HUES48 (cell line): Measurements from ENCODE around the gene CD48.
"Not testable (repeated sequence)": the region's sequence is repeated elsewhere in the genome, so short reads cannot be mapped to it uniquely, and the experiment has no call there.

Source experiments
- H3K27ac ChIP-seq: one replicate; pipeline ENCODE4 v1.7.0; 2013; ENCODE audit warnings: low read depth, low read length, inconsistent platforms
- H3K27me3 ChIP-seq: 2 replicates; pipeline ENCODE4 v1.6.1; 2013; ENCODE audit warnings: mild to moderate bottlenecking, low read length; ENCODE audit not compliant: control insufficient read depth, insufficient read depth
- H3K36me3 ChIP-seq: 2 replicates; pipeline ENCODE4 v1.6.1; 2013; ENCODE audit warnings: low read length; ENCODE audit not compliant: control insufficient read depth, insufficient read depth
- H3K4me1 ChIP-seq: 2 replicates; pipeline ENCODE4 v1.6.1; 2013; ENCODE audit warnings: mild to moderate bottlenecking, low read length; ENCODE audit not compliant: control insufficient read depth, insufficient read depth
- H3K4me3 ChIP-seq: 2 replicates; pipeline ENCODE4 v1.5.1; 2013; ENCODE audit warnings: mild to moderate bottlenecking, low read depth, low read length
- H3K9ac ChIP-seq: 2 replicates; pipeline ENCODE4 v1.6.1; 2013; ENCODE audit warnings: mild to moderate bottlenecking, low read depth, low read length, moderate library complexity
- H3K9me3 ChIP-seq: 2 replicates; pipeline ENCODE4 v1.6.1; 2013; ENCODE audit warnings: low read length; ENCODE audit not compliant: control insufficient read depth, insufficient read depth

CD48 gene

DNA sequence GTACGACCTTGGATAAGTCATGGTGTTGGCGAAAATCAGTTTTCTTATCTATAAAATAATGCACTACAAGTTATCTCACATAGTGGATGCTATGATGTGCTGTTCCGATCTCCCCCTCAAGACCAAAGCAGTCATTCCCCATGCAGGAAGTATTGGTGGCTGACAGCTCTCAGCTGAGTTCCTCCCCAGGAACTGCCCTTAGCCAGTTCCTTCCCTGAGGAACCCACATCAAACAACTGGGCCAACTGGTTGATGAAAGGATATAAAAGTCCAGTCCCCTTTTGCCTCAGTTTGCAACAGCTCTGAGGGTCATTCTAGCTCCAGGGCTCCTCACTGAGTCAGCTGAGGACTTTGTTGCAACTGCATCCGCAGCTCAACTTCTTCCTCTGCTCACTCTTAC lies 48.7 kb downstream of the CD48 start:
- no peaks in the 10 kb centered on the region for H3K36me3 ChIP-seq
- no peak overlapping the region for H3K27ac ChIP-seq
- H3K9me3 ChIP-seq, result no peaks in the 10 kb centered on the region
- H3K9ac ChIP-seq, result no peak overlapping the region
- H3K27me3 ChIP-seq, result no peaks in the 10 kb centered on the region
- H3K4me3 ChIP-seq, result no peak overlapping the region
- peaks cover 10% of the 10 kb centered on the region for H3K4me1 ChIP-seq

DNA sequence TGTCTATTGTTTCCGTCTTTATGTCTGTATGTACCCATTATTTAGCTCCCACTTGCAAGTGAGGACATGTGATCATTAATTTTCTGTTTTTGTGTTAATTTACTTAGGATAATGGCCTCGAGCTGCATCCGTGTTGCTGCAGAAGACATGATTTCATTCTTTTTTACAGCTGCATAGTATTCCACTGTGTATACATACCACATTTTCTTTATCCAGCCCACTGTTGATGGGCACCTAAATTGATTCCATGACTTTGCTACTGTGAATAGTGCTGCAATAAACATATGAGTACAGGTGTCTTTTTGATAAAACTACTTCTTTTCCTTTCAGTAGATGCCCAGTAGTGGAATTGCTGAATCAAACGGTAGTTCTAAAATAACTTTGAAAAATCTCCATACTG lies 52.1 kb downstream of the CD48 start:
- no peaks in the 10 kb centered on the region; the same call in 1 of the 2 replicates for H3K4me1 ChIP-seq
- no peaks in the 10 kb centered on the region for H3K27me3 ChIP-seq

DNA sequence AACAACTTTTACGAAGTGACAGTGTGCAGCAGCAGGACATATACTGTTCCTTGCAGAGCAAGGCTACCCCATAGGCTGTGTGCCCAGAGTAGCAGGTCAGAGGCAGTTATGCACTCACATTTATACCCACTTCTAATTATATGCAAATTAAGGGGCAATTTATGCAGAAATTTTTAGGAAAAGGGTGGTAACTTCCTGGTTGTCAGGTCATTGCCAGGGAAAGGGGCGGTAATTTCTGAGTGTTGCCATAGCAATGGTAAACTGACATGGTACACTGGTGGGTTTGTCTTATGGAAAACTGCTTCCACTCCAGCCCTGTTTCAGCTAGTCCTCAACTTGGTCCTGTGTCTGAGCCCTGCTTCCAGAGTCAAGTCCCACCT lies 52.8 kb downstream of the CD48 start:
- Histone ChIP-seq H3K4me3 (no peak overlapping the region), H3K27ac (peak overlapping the region; percentile 73), H3K9me3 (no peaks in the 10 kb centered on the region), H3K27me3 (no peaks in the 10 kb centered on the region), H3K9ac (no peak overlapping the region), H3K36me3 (no peaks in the 10 kb centered on the region), H3K4me1 (no peaks in the 10 kb centered on the region; the same call in 1 of the 2 replicates)

More for the DNA sequence above, 52.1 kb downstream of the CD48 start:
- Histone ChIP-seq H3K36me3 (no peaks in the 10 kb centered on the region), H3K9ac (no peak overlapping the region), H3K4me3 (no peak overlapping the region), H3K27ac (no peak overlapping the region), H3K9me3 (no peaks in the 10 kb centered on the region)

DNA sequence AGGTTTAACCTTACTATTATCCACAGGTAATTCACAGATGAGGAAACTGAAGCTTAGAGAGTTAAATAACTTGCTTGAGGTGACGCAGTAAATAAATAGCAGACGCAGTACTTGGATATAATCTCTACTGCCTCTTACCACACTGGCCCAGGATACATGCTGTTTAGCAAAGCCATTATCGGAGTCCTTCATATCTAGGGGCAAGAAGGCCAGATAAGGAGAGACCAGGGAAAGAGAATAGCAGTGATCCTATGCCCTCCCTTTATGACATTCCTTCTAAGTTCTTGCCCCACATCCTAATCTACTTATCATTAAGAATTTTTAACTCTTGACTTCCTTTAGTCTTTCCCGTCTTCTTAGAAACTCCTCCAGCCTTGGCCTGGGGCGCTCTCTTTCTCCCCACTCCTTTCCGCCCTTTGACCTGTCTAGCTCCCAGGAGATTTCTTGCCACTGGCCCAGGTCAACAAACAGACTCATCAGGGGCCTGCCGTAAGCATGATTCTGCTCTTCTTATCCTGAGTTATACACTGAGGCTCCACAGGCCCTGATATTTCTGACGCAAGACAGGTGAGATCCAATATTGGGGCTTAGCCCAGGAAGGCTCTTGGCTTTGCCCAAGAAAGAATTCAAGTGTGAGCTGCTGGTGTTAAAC lies 53.3 kb downstream of the CD48 start:
- Histone ChIP-seq H3K4me3 (no peak overlapping the region), H3K27me3 (no peaks in the 10 kb centered on the region), H3K27ac (peak overlapping the region; percentile 73), H3K36me3 (no peaks in the 10 kb centered on the region), H3K9ac (no peak overlapping the region), H3K9me3 (no peaks in the 10 kb centered on the region), H3K4me1 (peaks cover 1% of the 10 kb centered on the region)

DNA sequence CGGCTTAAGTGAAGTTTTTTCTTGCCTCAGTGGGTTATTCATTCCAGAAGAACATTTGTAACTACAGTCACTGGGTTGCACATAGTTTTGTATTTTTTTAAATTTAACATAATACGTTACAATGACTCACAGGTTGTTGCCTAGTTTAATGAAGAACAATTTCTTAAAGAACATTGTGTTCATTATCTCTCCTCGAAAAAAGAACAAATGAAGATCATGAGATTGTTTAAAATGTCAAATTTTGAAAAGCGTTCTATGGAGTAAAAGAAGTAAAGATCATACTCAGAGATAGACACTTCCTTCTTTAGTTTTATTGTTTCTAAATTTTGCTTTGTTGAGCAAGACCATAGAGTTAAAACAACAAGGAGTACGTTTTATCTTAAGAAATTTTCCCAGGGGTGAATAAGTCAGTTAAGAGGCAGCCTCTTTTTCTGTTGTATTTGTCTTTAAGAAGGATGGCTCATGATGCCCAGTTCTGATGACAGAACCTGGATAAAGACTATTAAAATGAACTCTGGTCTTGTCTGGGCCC lies 54.3 kb downstream of the CD48 start:
- Histone ChIP-seq H3K4me1 (peaks cover 11% of the 10 kb centered on the region), H3K4me3 (no peak overlapping the region), H3K27me3 (no peaks in the 10 kb centered on the region), H3K27ac (peak overlapping the region; percentile 63), H3K9ac (no peak overlapping the region), H3K36me3 (no peaks in the 10 kb centered on the region), H3K9me3 (no peaks in the 10 kb centered on the region)

DNA sequence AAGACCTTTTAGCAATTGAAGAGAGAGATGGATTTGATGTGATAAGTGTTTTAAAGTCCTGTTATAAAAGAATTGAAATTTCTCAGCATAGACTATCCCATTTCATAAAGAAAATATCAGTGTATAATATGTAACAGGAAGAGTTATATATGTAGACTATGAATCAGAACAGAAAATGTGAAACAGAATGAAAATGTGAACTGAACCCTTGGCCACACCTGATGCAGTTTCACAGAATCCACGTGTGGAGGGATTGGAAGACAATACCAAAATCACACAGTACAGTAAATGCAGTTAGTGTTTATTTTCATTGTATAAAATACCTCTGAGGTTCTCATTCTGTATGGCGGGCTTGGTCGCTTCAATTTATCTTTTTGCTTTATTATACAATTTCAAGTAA lies 54.9 kb downstream of the CD48 start:
- Histone ChIP-seq H3K9me3 (no peaks in the 10 kb centered on the region), H3K9ac (no peak overlapping the region), H3K36me3 (no peaks in the 10 kb centered on the region), H3K4me3 (no peak overlapping the region), H3K4me1 (peaks cover 16% of the 10 kb centered on the region), H3K27ac (no peak overlapping the region), H3K27me3 (no peaks in the 10 kb centered on the region)

DNA sequence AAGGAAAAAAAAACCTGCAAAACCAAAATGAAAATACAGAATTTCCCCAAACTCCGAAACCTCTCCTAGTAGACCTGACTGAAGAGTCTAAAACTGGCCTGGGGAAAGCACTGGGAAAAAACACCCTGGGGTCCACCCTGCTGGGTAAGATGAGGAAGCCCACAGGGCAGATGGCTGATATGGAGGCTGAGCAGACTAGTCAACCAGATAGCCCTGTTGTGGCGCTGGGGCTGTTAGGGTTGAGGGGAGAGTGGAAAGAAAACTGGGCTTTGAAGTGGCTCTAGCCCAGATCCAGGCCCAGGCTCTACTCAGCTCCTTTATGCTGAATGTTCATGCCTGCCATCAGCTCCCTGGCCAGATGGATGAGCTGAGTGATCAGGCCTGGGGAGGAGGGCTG lies 58.0 kb downstream of the CD48 start:
- Histone ChIP-seq H3K9ac (no peak overlapping the region), H3K4me3 (no peak overlapping the region), H3K4me1 (peaks cover 25% of the 10 kb centered on the region), H3K27ac (peak overlapping the region; percentile 89), H3K36me3 (no peaks in the 10 kb centered on the region), H3K27me3 (no peaks in the 10 kb centered on the region), H3K9me3 (no peaks in the 10 kb centered on the region)

DNA sequence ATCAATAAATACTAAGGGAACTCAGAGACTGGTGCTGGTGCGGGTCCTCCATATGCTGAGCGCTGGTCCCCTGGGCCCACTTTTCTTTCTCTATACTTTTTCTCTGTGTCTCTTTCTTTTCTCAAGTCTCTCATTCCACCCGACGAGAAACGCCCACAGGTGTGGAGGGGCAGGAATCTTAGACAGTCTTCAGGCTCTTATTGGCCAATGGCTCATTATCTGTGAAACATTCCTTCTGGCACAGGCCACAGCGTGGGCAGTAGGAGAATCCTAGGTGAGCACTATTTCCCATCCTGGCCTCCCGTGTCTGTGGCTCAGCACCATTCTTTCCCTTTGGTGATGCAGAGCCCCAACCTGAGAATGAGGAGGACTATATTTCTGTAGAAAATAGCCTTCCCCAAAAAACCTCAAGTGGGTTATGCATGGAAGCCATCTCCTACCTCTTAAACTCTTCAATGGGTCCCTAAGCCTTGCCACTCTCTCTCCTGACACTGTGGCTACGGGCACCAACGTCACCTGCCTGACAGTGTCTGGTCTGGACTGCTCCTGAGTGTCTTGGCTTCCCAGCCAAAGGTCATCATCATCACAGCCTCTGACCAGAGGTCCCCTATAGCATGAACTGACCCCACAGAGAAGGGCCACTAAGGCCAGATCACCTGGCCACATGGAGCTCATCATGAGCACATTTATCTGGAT lies 58.5 kb downstream of the CD48 start:
- H3K9ac ChIP-seq, result no peak overlapping the region
- no peaks in the 10 kb centered on the region for H3K9me3 ChIP-seq
- H3K36me3 ChIP-seq, result no peaks in the 10 kb centered on the region
- H3K4me1 ChIP-seq, result peaks cover 25% of the 10 kb centered on the region
- no peak overlapping the region for H3K4me3 ChIP-seq
- no peaks in the 10 kb centered on the region for H3K27me3 ChIP-seq
- H3K27ac ChIP-seq, result peak overlapping the region; percentile 89

DNA sequence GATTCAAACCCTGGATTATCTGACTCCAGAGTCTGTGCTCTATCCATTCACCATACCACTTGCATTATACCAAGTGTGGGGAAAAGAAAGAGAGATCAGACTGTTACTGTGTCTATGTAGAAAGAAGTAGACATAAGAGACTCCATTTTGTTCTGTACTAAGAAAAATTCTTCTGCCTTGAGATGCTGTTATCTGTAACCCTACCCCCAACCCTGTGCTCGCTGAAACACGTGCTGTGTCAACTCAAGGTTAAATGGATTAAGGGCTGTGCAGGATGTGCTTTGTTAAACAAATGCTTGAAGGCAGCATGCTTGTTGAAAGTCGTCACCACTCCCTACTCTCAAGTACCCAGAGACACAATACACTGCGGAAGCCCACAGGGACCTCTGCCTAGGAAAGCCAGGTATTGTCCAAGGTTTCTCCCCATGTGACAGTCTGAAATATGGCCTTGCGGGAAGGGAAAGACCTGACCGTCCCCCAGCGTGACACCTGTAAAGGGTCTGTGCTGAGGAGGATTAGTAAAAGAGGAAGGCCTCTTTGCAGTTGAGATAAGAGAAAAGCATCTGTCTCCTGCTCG lies 59.5 kb downstream of the CD48 start:
- Histone ChIP-seq H3K4me1 (peaks cover 25% of the 10 kb centered on the region), H3K27ac (peak overlapping the region; percentile 89), H3K9ac (peak overlapping the region; percentile 70)
- H3K36me3 ChIP-seq, H3K9me3 ChIP-seq, H3K4me3 ChIP-seq, H3K27me3 ChIP-seq: not testable (repeated sequence)

DNA sequence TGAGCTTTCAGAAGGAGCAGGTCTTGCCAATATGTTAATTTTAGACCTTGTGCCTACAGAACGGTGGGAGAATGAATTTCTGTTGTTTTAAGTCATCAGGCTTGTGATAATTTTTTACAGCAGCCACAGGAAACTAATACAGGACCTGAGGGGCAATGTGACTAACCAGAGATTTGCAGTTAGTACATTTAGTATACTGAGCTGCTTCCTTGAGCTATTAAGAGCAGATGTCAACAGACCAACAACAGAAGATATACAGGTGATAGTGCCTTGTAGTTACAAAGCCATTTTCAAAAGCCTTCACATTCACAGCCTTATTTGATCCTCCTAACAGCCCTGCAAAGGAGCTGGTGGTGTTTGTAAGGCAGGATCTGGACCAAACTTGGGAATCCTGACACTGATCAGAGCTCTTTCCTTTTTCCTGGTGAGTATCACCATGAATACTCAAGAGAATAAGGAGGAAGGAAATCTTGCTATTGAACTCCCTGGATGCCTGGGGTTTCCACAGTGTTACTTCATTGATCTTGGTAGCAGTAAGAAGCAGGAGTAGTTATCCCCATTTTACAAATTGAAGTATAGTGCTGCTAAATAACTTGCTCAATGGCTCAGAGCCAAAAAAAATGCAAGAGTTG lies 60.1 kb downstream of the CD48 start:
- Histone ChIP-seq H3K9me3 (no peaks in the 10 kb centered on the region), H3K36me3 (no peaks in the 10 kb centered on the region), H3K4me3 (no peak overlapping the region), H3K27me3 (no peaks in the 10 kb centered on the region), H3K27ac (peak overlapping the region; percentile 80), H3K4me1 (peaks cover 25% of the 10 kb centered on the region), H3K9ac (peak overlapping the region; percentile 11; the same call in 1 of the 2 replicates)

DNA sequence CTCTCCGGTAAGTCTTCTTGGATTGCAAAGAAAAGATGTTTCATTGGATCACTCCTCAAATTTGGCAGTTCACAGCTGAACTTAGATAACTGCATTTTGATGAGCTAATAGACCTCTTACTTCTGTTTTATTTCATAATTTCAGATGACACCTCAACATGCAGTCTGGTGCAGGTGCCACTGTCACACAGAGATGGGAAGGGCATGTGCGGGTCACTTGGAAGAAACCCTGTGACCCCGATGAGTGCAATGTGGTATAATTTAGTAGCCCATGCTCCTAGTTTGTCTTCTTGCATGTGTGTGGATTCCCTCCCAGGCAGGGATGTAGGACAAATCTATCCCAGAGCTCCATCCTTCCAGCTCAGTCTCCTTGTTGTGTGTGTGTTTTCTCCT lies 64.3 kb downstream of the CD48 start:
- no peaks in the 10 kb centered on the region for H3K36me3 ChIP-seq
- no peak overlapping the region for H3K4me3 ChIP-seq
- H3K9ac ChIP-seq, result no peak overlapping the region
- H3K4me1 ChIP-seq, result peaks cover 14% of the 10 kb centered on the region
- no peaks in the 10 kb centered on the region for H3K9me3 ChIP-seq
- no peaks in the 10 kb centered on the region for H3K27me3 ChIP-seq
- no peak overlapping the region for H3K27ac ChIP-seq
